ENCODE results near the gene NRXN3. TPM values are rescaled to one million over a fixed set of nuclear protein-coding genes. Genes with fewer than 3 reads are reported as not detected.

Gene NRXN3
- total and polyA plus RNA-seq, 2 donors (not counting 1 experiment from before 2014, with no cell fraction given), result not detected

GRCh38 chr14:79602045-79602444 lies 1431.9 kb downstream of the NRXN3 start:
- Mint-ChIP-seq H3K9me3 (ENCODE audit: insufficient read depth) (no peaks in the 10 kb centered on the region), H3K27ac (no peak overlapping the region), H3K4me3 (no peak overlapping the region), H3K4me1 (no peaks in the 10 kb centered on the region), H3K27me3 (no peaks in the 10 kb centered on the region)
- no CpG with 5 or more reads among the region's 1 CpG for WGBS (ENCODE audit: insufficient coverage)
- Histone ChIP-seq H3K27me3 (replicated peaks in 1 of 4; ENCODE audit: control extremely low read depth in 1 of 4, control insufficient read depth in 3 of 4, insufficient read depth in 4 of 4, low read length in 3 of 4) (no peaks in the 10 kb centered on the region), H3K4me2 (replicated peaks; ENCODE audit: low read depth, low read length, poor library complexity, severe bottlenecking) (no peak overlapping the region), H3K9me3 (ENCODE audit: control extremely low read depth in 1 of 3, control insufficient read depth in 2 of 3, insufficient read depth in 1 of 3, low read length in 2 of 3) (peaks cover 0 to 2% (median 0%) of the 10 kb centered on the region in 3 donors), H3K4me3 (ENCODE audit: control extremely low read depth in 1 of 5, extremely low read depth in 1 of 5, insufficient read depth in 1 of 5, low read depth in 2 of 5, low read length in 4 of 5) (no peak overlapping the region), H3K36me3 (replicated peaks in 1 of 2; ENCODE audit: control extremely low read depth in 1 of 2, control insufficient read depth in 1 of 2, extremely low read depth in 1 of 2, insufficient read depth in 2 of 2, low read length in 1 of 2) (no peaks in the 10 kb centered on the region), H3K27ac (ENCODE audit: low read length in 2 of 2) (no peak overlapping the region), H3K9ac (ENCODE audit: low read length) (no peak overlapping the region), H3K79me2 (ENCODE audit: control insufficient read depth, insufficient read depth, low read length) (no peaks in the 10 kb centered on the region), H4K20me1 (ENCODE audit: control insufficient read depth, insufficient read depth, low read length, poor library complexity, severe bottlenecking) (no peaks in the 10 kb centered on the region), H3K4me1 (ENCODE audit: control insufficient read depth in 2 of 2, insufficient read depth in 2 of 2, low read length in 2 of 2) (no peaks in the 10 kb centered on the region), H2AFZ (ENCODE audit: insufficient read depth, low read depth, low read length, poor library complexity, severe bottlenecking) (no peak overlapping the region)
- ChIA-PET POLR2A (no interaction called here), CTCF (no interaction called here)
- ATAC-seq (ENCODE audit: low read depth) (no peak), DNase-seq (no peak)
- intact Hi-C loops (cut with micrococcal nuclease), result no loop called here
- TF ChIP-seq CTCF (IDR thresholded peaks at IDR 0.05) (no peak), EZH2 (IDR thresholded peaks at IDR 0.05; ENCODE audit: borderline replicate concordance, insufficient read depth, low read depth, low read length, poor library complexity, severe bottlenecking) (no peak)

- no peaks in the 10 kb centered on the region for H3K36me3 ChIP-seq (replicated peaks in 1 of 2; ENCODE audit: control extremely low read depth in 1 of 2, control insufficient read depth in 1 of 2, extremely low read depth in 1 of 2, insufficient read depth in 2 of 2, low read length in 1 of 2)
- DNase-seq (no peak), ATAC-seq (ENCODE audit: low read depth) (no peak)
- H3K27ac ChIP-seq (ENCODE audit: low read length in 2 of 2), result no peak overlapping the region
- ChIA-PET CTCF (no interaction called here), POLR2A (no interaction called here)
- H3K9ac ChIP-seq (ENCODE audit: low read length), result no peak overlapping the region
- Mint-ChIP-seq H3K9me3 (ENCODE audit: insufficient read depth) (no peaks in the 10 kb centered on the region), H3K4me1 (no peaks in the 10 kb centered on the region), H3K27me3 (no peaks in the 10 kb centered on the region), H3K4me3 (no peak overlapping the region), H3K27ac (no peak overlapping the region)
- no peak for TF ChIP-seq CTCF (IDR thresholded peaks at IDR 0.05)
- no peak for TF ChIP-seq EZH2 (IDR thresholded peaks at IDR 0.05; ENCODE audit: borderline replicate concordance, insufficient read depth, low read depth, low read length, poor library complexity, severe bottlenecking)
- no peak overlapping the region for H3K4me2 ChIP-seq (replicated peaks; ENCODE audit: low read depth, low read length, poor library complexity, severe bottlenecking)
- peaks cover 0 to 2% (median 0%) of the 10 kb centered on the region in 3 donors for H3K9me3 ChIP-seq (ENCODE audit: control extremely low read depth in 1 of 3, control insufficient read depth in 2 of 3, insufficient read depth in 1 of 3, low read length in 2 of 3)
- no peaks in the 10 kb centered on the region for H3K27me3 ChIP-seq (replicated peaks in 1 of 4; ENCODE audit: control extremely low read depth in 1 of 4, control insufficient read depth in 3 of 4, insufficient read depth in 4 of 4, low read length in 3 of 4)
- WGBS (ENCODE audit: insufficient coverage), result 86% methylated on average over 2 of the region's 3 CpGs
- no peak overlapping the region for H3K4me3 ChIP-seq (ENCODE audit: control extremely low read depth in 1 of 5, extremely low read depth in 1 of 5, insufficient read depth in 1 of 5, low read depth in 2 of 5, low read length in 4 of 5)
- H4K20me1 ChIP-seq (ENCODE audit: control insufficient read depth, insufficient read depth, low read length, poor library complexity, severe bottlenecking), result no peaks in the 10 kb centered on the region
- H3K79me2 ChIP-seq (ENCODE audit: control insufficient read depth, insufficient read depth, low read length), result no peaks in the 10 kb centered on the region
- H2AFZ ChIP-seq (ENCODE audit: insufficient read depth, low read depth, low read length, poor library complexity, severe bottlenecking), result no peak overlapping the region
- intact Hi-C loops (cut with micrococcal nuclease), result no loop called here
- no peaks in the 10 kb centered on the region for H3K4me1 ChIP-seq (ENCODE audit: control insufficient read depth in 2 of 2, insufficient read depth in 2 of 2, low read length in 2 of 2)
Measured at GRCh38 chr14:79602742-79603141, 1432.6 kb downstream of the NRXN3 start.
